T-helper 2 cell (primary cell): Measurements from ENCODE around the gene SERF2.
"Not testable (repeated sequence)": the region's sequence is repeated elsewhere in the genome, so short reads cannot be mapped to it uniquely, and the experiment has no call there.

ENCODE experiments used
- DNase-seq, 5 experiments: peaks; one replicate each; pipeline versions ENCODE4 v3.0.0 to v3.0.0-alpha.2; 2012 to 2022

The SERF2 gene

GRCh38 chr15:43830691-43831275 lies 38.7 kb downstream of the SERF2 start:
- DNase-seq, result not testable (repeated sequence)

GRCh38 chr15:43831519-43832052 lies 39.5 kb downstream of the SERF2 start:
- DNase-seq, result not testable (repeated sequence)

GRCh38 chr15:43832485-43832884 lies 40.4 kb downstream of the SERF2 start:
- DNase-seq, result peak in 1 of 5 experiments; percentile 20

GRCh38 chr15:43845421-43845820 lies 53.3 kb downstream of the SERF2 start:
- DNase-seq, result no peak
